ENCODE results near the gene PKN3.

DNA sequence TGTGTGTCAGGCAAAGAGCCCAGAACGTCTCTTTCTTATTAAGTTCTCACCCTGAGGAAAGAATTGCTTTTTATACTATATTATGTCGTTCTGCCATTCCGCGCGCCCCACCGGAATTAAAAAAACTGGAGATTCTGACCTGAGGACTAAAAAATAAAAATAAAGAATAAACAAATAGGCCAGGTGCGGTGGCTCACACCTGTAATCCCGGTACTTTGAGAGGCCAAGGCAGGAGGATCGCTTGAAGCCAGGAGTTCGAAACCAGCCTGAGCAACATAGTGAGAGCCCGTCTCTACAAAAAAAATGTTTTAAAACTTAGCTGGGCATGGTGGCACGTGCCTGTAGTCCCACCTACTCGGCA is 45.0 kb upstream of the PKN3 start:
- no peak for TF ChIP-seq ISL1 (CRISPR knock-in tag; IDR thresholded peaks at IDR 0.05)
- no peak for TF ChIP-seq TCF4 (CRISPR knock-in tag; IDR thresholded peaks at IDR 0.05; ENCODE audit: borderline replicate concordance)
